ENCODE measurements around the gene GOLGA8B.
"Not testable (repeated sequence)": the region's sequence is repeated elsewhere in the genome, so short reads cannot be mapped to it uniquely, and the experiment has no call there.

DNA sequence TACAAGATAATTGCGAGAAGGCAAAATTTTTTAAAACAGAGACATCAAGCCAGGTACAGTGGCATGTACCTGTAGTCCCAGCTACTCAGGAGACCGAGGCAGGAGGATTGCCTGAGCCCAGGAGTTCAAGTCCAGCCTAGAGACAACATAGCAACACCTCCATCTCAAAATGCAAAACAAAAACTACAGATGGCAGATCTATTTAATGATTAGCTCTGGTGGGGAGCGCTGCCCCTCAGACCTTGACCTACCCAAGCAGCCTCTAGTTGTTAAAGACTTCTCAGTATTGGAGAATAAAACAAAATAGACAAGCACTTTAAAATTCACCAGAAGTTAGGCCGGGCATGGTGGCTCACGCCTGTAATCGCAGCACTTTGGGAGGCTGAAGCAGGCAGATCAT is 10.5 kb downstream of the GOLGA8B start:
- TF ChIP-seq EZH2 (IDR thresholded peaks at IDR 0.05); FOXP2 (optimal IDR thresholded peaks at IDR 0.05; ENCODE audit: control extremely low read depth, extremely low read length, insufficient read depth): not testable (repeated sequence)

Data from SK-N-MC (cell line).